ENCODE results near the gene SLCO2B1. TPM values are rescaled to one million over a fixed set of nuclear protein-coding genes. Genes with fewer than 3 reads are reported as not detected.

The SLCO2B1 gene
- 2.9 to 4.4 TPM (median 3.3 TPM) in 5 replicates for total RNA-seq (2022; extraction: Qiagen RNA extraction)

DNA sequence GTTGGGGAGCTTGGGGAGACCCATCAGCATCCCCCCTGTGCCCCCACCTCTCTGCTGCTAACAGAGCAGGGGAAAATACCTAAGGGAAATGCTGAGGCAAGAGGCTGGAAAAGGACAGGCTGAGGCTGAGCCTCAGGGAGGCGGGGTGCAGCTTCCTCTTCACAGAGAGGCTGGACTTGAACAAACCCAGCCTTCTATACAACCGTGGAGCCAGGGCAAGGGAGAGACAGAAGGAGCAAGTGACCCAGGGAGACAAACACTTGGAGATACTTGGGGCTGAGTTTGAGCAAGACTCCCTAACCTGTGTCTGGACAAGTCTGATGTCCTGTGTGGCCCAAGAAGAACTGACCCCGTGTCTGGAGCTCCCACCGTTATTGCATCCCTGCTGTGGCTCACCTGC, at the start of gene SLCO2B1:
Gene SLCO2B1, plus strand, starts transcription at position 229 of the 400 bp plus-strand sequence. CDS start 275 bp downstream, outside the sequence.

DNA sequence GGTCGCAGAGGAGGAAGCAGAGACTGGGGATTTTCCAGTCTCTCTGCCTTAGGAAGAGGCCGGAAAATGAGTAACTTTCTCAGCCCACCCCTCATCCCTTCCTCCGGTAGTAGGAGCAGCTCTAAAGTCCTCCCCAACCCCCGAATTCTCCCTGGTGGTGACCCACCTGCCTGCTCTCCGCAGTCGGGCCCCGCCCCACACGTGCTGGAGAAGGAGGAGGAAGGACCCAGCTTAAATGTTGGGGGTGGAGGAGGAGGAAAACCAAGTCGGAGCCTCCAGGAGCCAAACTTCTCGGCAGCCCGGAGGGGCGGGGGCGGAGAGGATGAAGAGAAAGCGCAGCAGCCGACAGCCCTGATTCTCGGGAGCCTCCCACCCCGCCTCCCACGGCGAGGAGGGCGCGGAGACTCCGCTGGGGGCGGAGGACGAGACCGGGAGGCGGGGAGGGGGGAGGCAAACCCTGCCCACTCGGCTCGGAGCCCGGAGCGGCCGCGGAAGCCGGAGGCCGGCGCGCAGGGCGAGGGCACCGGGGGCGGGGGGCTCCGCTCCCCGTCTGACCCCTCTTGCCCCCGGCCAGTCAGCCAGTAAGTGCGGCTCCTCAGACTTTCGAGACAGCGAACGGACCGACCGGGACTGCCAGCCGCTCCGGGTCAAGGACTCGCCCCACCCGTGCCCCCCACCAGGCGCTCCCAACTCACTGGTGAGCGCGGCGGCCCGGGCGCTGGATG, 89.6 kb downstream of the SLCO2B1 start, which contains the start of gene TPBGL:
Gene TPBGL, plus strand, starts transcription at position 464 of the 725 bp plus-strand sequence. CDS start 276 bp downstream, outside the sequence.

Other genes starting within 250 kb of the SLCO2B1 start
- 4.5 to 6.1 TPM (median 5.1 TPM) in 5 replicates for gene XRRA1, start 202.0 kb upstream of the SLCO2B1 start, total RNA-seq (2022; extraction: Qiagen RNA extraction)
- 234 to 354 TPM (median 245 TPM) in 5 replicates for gene SPCS2, start 201.8 kb upstream of the SLCO2B1 start, total RNA-seq (2022; extraction: Qiagen RNA extraction)
- 2.8 to 4.4 TPM (median 3.7 TPM) in 5 replicates for gene NEU3, start 162.2 kb upstream of the SLCO2B1 start, total RNA-seq (2022; extraction: Qiagen RNA extraction)
- not detected in 5 replicates for gene OR2AT4, start 54.2 kb upstream of the SLCO2B1 start, total RNA-seq (2022; extraction: Qiagen RNA extraction)
- 0.11 to 0.24 TPM (median 0.17 TPM) in 5 replicates for gene TPBGL, start 89.7 kb downstream of the SLCO2B1 start, total RNA-seq (2022; extraction: Qiagen RNA extraction)
- gene ARRB1, start 200.6 kb downstream of the SLCO2B1 start, total RNA-seq (2022; extraction: Qiagen RNA extraction), result 14.2 to 23.7 TPM (median 19.2 TPM) in 5 replicates
- gene RPS3, start 248.4 kb downstream of the SLCO2B1 start, total RNA-seq (2022; extraction: Qiagen RNA extraction), result 3,322 to 4,554 TPM (median 3,419 TPM) in 5 replicates